Memory B cell (primary cell): ENCODE results near the gene FAR2.
"Not testable (repeated sequence)": the region's sequence is repeated elsewhere in the genome, so short reads cannot be mapped to it uniquely, and the experiment has no call there.

Experiments
- ATAC-seq: fragments of 150-1000 bp; cut with Tn5 transposase; 2 replicates; pipeline ENCODE4 v1.10.0; 2021; ENCODE audit warnings: low read depth, mild to moderate bottlenecking, moderate library complexity
- DNase-seq, 2 donors: peaks; one replicate each; pipeline ENCODE4 v3.0.0; 2022; ENCODE audit warnings: low spot score in 2 of 2
- H3K27ac Mint-ChIP-seq: one replicate; pipeline ENCODE4 v1.8.0; 2022; ENCODE audit warnings: mild to moderate bottlenecking, moderate library complexity, mixed read lengths
- H3K27me3 Mint-ChIP-seq: one replicate; pipeline ENCODE4 v1.8.0; 2022; ENCODE audit warnings: mixed read lengths
- H3K36me3 Mint-ChIP-seq: one replicate; pipeline ENCODE4 v1.8.0; 2022; ENCODE audit warnings: mild to moderate bottlenecking, mixed read lengths
- H3K4me1 Mint-ChIP-seq: one replicate; pipeline ENCODE4 v1.8.0; 2022; ENCODE audit warnings: mixed read lengths
- H3K4me3 Mint-ChIP-seq: one replicate; pipeline ENCODE4 v1.8.0; 2022; ENCODE audit warnings: mild to moderate bottlenecking, moderate library complexity, mixed read lengths
- H3K9me3 Mint-ChIP-seq: one replicate; pipeline ENCODE4 v1.8.0; 2022; ENCODE audit warnings: mixed read lengths

Gene FAR2

GRCh38 chr12:29346769-29347421, 197.8 kb downstream of the FAR2 start:
- ATAC-seq, result no peak
- Mint-ChIP-seq H3K4me3 (no peak overlapping the region), H3K9me3 (no peaks in the 10 kb centered on the region), H3K4me1 (no peaks in the 10 kb centered on the region), H3K27me3 (no peaks in the 10 kb centered on the region), H3K27ac (no peak overlapping the region), H3K36me3 (peaks cover 16% of the 10 kb centered on the region)
- DNase-seq, result no peak

DNA sequence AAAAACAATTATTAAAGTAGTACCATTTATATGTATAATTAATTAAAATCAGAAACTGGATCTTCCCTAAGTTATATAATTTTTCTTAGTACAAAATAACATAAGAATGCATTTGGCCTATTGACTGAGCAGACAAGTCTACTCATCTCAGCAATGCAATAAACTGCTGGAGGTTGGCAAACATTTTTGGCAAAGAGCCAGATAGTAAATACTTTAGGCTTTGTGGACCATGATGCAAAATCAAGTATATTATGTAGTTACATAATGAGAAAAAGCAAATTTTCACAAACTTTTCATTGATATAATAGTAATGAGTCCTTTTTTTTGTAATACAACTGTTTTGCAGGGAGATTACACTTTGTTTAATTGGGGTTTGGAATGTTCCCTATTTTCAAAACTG, 201.0 kb downstream of the FAR2 start:
- peaks cover 13% of the 10 kb centered on the region for H3K36me3 Mint-ChIP-seq
- no peaks in the 10 kb centered on the region for H3K27me3 Mint-ChIP-seq
- H3K4me3 Mint-ChIP-seq, result no peak overlapping the region
- no peaks in the 10 kb centered on the region for H3K4me1 Mint-ChIP-seq
- no peak overlapping the region for H3K27ac Mint-ChIP-seq
- DNase-seq (no peak), ATAC-seq (no peak)
- H3K9me3 Mint-ChIP-seq, result no peaks in the 10 kb centered on the region

- DNase-seq (no peak), ATAC-seq (no peak)
- no peaks in the 10 kb centered on the region for H3K9me3 Mint-ChIP-seq
- no peak overlapping the region for H3K4me3 Mint-ChIP-seq
- no peaks in the 10 kb centered on the region for H3K27me3 Mint-ChIP-seq
- no peak overlapping the region for H3K27ac Mint-ChIP-seq
- no peaks in the 10 kb centered on the region for H3K4me1 Mint-ChIP-seq
- peaks cover 12% of the 10 kb centered on the region for H3K36me3 Mint-ChIP-seq
Measured at GRCh38 chr12:29354954-29355353, 205.9 kb downstream of the FAR2 start.

DNA sequence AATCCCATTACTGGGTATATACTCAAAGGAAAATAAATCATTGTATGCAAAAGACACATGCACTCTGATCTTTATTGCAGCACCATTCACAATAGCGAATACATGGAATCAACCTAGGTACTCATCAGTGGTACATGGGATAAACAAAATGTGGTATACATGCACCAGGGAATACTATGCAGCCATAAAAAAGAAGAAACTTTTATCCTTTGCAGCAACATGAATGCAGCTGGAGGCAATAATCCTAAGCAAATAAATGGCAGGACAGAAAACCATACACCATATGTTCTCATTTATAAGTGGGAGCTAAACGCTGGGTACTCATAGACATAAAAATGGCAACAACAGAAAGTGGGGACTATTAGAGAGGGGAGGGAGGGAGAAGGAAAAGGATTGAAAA, 216.0 kb downstream of the FAR2 start:
- H3K27me3 Mint-ChIP-seq, result no peaks in the 10 kb centered on the region
- H3K4me1 Mint-ChIP-seq, result peaks cover 3% of the 10 kb centered on the region
- peaks cover 3% of the 10 kb centered on the region for H3K9me3 Mint-ChIP-seq

DNA sequence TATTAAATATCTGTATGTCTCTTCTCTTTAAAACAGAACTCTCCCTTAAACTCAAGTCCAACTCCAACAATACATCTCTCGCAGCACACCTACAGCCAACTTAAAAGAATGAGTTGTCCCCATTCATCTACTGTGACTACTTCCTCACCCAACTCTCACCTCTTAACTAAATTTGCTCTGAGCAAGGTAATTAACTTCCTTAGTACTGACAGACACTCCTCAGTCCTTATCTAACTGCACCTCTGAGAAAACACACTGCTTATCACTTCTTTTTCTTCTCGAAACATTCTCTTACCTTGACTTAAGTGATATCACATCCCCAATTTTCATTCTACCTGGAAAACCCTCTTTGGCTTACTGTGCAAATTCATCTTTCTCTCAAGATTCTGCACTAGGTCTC, 224.9 kb downstream of the FAR2 start:
- no peaks in the 10 kb centered on the region for H3K9me3 Mint-ChIP-seq
- H3K27me3 Mint-ChIP-seq, result no peaks in the 10 kb centered on the region
- H3K36me3 Mint-ChIP-seq, result peaks cover 4% of the 10 kb centered on the region
- H3K4me1 Mint-ChIP-seq, result peaks cover 11% of the 10 kb centered on the region
- H3K27ac Mint-ChIP-seq, result no peak overlapping the region
- H3K4me3 Mint-ChIP-seq, result no peak overlapping the region
- DNase-seq (no peak), ATAC-seq (no peak)

More for the DNA sequence above, 216.0 kb downstream of the FAR2 start:
- H3K27ac Mint-ChIP-seq, result no peak overlapping the region
- H3K36me3 Mint-ChIP-seq, result peaks cover 27% of the 10 kb centered on the region
- no peak for DNase-seq
- no peak overlapping the region for H3K4me3 Mint-ChIP-seq
- ATAC-seq, result no peak

GRCh38 chr12:29374913-29375312, 225.8 kb downstream of the FAR2 start:
- no peak for ATAC-seq
- Mint-ChIP-seq H3K27me3 (no peaks in the 10 kb centered on the region), H3K9me3 (no peaks in the 10 kb centered on the region), H3K4me1 (peaks cover 13% of the 10 kb centered on the region), H3K36me3 (peaks cover 4% of the 10 kb centered on the region), H3K27ac (no peak overlapping the region), H3K4me3 (no peak overlapping the region)
- no peak for DNase-seq

DNA sequence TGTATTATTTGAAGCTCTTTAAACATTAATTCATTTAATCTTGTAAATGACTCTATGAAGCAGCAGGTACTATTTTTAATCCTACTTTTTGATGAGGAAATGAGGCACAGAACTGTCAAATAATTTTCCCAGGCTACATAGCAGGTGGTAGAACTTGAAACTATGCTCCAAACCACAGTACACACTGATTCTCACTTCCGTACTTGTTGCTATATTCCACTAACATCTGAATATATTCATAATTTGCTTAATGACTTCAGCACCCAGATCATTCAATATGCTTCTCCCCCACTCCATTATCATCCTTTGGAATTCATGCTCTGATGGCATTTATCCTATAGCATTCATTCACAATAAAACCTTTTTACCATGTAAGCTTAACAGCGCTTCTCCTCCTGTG, 227.0 kb downstream of the FAR2 start:
- no peak overlapping the region for H3K4me3 Mint-ChIP-seq
- H3K27me3 Mint-ChIP-seq, result no peaks in the 10 kb centered on the region
- H3K9me3 Mint-ChIP-seq, result no peaks in the 10 kb centered on the region
- peaks cover 16% of the 10 kb centered on the region for H3K4me1 Mint-ChIP-seq
- no peak for ATAC-seq
- peaks cover 2% of the 10 kb centered on the region for H3K36me3 Mint-ChIP-seq
- no peak overlapping the region for H3K27ac Mint-ChIP-seq
- DNase-seq, result no peak

GRCh38 chr12:29380536-29381523, 231.8 kb downstream of the FAR2 start, which contains the start of gene ERGIC2:
Gene ERGIC2 (minus strand): TSS chr12:29381172. CDS start chr12:29371633, 9,539 bp downstream.
- Mint-ChIP-seq H3K4me3 (peak within 1 kb of the TSS; percentile 94), H3K27ac (peak within 1 kb of the TSS; percentile 95), H3K4me1 (peaks cover 12% of the 10 kb centered on the region), H3K9me3 (no peaks in the 10 kb centered on the region), H3K27me3 (no peaks in the 10 kb centered on the region), H3K36me3 (no peaks in the 10 kb centered on the region)
- DNase-seq (peak; percentile 77 to 92), ATAC-seq (peak; percentile 91)

- peak overlapping the region; percentile 55 for H3K4me3 Mint-ChIP-seq
- H3K36me3 Mint-ChIP-seq, result no peaks in the 10 kb centered on the region
- ATAC-seq (no peak), DNase-seq (no peak)
- H3K27ac Mint-ChIP-seq, result no peak overlapping the region
- H3K4me1 Mint-ChIP-seq, result peaks cover 5% of the 10 kb centered on the region
- no peaks in the 10 kb centered on the region for H3K27me3 Mint-ChIP-seq
- no peaks in the 10 kb centered on the region for H3K9me3 Mint-ChIP-seq
Measured at GRCh38 chr12:29382251-29382650, 233.2 kb downstream of the FAR2 start.

DNA sequence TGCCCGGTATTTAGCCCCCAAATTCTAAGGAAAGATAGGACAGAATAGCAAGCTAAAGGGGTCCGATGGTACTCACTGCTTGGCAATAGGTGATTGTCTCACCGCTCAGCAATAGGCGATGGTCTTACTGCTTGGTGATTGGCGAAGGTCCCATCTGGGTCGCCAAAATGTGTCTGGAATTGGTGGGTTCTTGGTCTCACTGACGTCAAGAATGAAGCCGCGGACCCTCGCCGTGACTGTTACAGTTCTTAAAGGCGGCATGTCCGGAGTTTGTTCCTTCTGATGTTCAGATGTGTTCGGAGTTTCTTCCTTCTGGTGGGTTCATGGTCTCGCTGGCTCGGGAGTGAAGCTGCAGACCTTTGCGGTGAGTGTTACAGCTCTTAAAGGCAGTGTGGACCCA, 236.1 kb downstream of the FAR2 start:
- not testable (repeated sequence) for H3K27ac Mint-ChIP-seq, H3K4me3 Mint-ChIP-seq, H3K4me1 Mint-ChIP-seq, DNase-seq, H3K9me3 Mint-ChIP-seq, H3K27me3 Mint-ChIP-seq, H3K36me3 Mint-ChIP-seq, ATAC-seq
